HepG2 (cell line): ENCODE data around the gene RUNDC1. TPM values are rescaled to one million over a fixed set of nuclear protein-coding genes. Genes with fewer than 3 reads are reported as not detected.

Experiments used
- AKNA ChIP-seq: sonication (generic); formaldehyde crosslinking; IDR thresholded peaks from 2 replicates; pipeline ENCODE4 v1.4.0; 2020; ENCODE audit warnings: missing genetic modification reagents, borderline replicate concordance
- ELF4 ChIP-seq: sonication (generic); formaldehyde crosslinking; IDR thresholded peaks from 2 replicates; pipeline ENCODE4 v1.5.0; 2020; ENCODE audit warnings: missing genetic modification reagents, mild to moderate bottlenecking, moderate library complexity, borderline replicate concordance
- IKZF1 ChIP-seq: fragments of 450-650 bp; IDR thresholded peaks from 2 replicates; pipeline ENCODE4 v1.7.1; 2016
- KDM1A ChIP-seq: IDR thresholded peaks from 2 replicates; pipeline ENCODE4 v1.6.1; 2016; ENCODE audit warnings: missing compliant biosample characterization
- NR3C1 ChIP-seq: sonication (generic); formaldehyde crosslinking; IDR thresholded peaks from 2 replicates; pipeline ENCODE4 v1.4.0; 2020; ENCODE audit warnings: missing genetic modification reagents
- PHF8 ChIP-seq: sonication (generic); formaldehyde crosslinking; IDR thresholded peaks from 2 replicates; pipeline ENCODE4 v1.5.0; 2020; ENCODE audit warnings: missing genetic modification reagents
- PTBP1 ChIP-seq: fragments of 200-400 bp; formaldehyde crosslinking; IDR thresholded peaks from 2 replicates; pipeline ENCODE4 v1.6.1; 2018; ENCODE audit warnings: low read length, low read depth; ENCODE audit not compliant: poor library complexity, severe bottlenecking
- SMARCE1 ChIP-seq: fragments of 450-650 bp; IDR thresholded peaks from 2 replicates; pipeline ENCODE4 v1.6.1; 2017; ENCODE audit warnings: borderline replicate concordance
- SNAPC4 ChIP-seq: sonication (generic); formaldehyde crosslinking; IDR thresholded peaks from 2 replicates; pipeline ENCODE4 v1.4.0; 2020; ENCODE audit warnings: mild to moderate bottlenecking, missing genetic modification reagents
- SP2 ChIP-seq: sonication (generic); formaldehyde crosslinking; IDR thresholded peaks from 2 replicates; pipeline ENCODE4 v1.5.1; 2020; ENCODE audit warnings: mild to moderate bottlenecking, missing genetic modification reagents
- ZNF646 ChIP-seq: sonication (generic); formaldehyde crosslinking; IDR thresholded peaks from 2 replicates; pipeline ENCODE4 v1.9.0; 2021; ENCODE audit warnings: mild to moderate bottlenecking, missing genetic modification reagents
- ZNF891 ChIP-seq: sonication (generic); formaldehyde crosslinking; IDR thresholded peaks from 2 replicates; pipeline ENCODE4 v1.5.0; 2020; ENCODE audit warnings: mild to moderate bottlenecking, missing genetic modification reagents
- polyA plus RNA-seq, 8 experiments: library from polyadenylated mRNA; depleted of rRNA in 3 of 8; stranded (reverse) in 7 of 8; unstranded in 1 of 8; fragments of >200 nt; fragmentation: Illumina TruSeq in 4 of 8; extraction: Trizol in 4 of 8; gene quantifications; 2 replicates each; pipeline versions ENCODE4 v1.2.1 to v1.2.3, GENCODE V29; 2011 to 2016; ENCODE audit warnings: low read depth in 4 of 8, missing spikeins in 1 of 8, mixed read lengths in 1 of 8; ENCODE audit not compliant: insufficient read depth in 1 of 8
- total RNA-seq, 5 experiments: library from RNA; depleted of rRNA; stranded (reverse); fragments of >200 nt; fragmentation: Illumina TruSeq; extraction: Trizol; gene quantifications; 2 replicates each; pipeline ENCODE4 v1.2.3, GENCODE V29; 2016; ENCODE audit warnings: low read depth in 1 of 5

The RUNDC1 gene
- total and polyA plus RNA-seq, 2 of the 13 experiments (the other 11 are each of a cell fraction or from before 2014, with no cell fraction given): 10.3 to 11.4 TPM

GRCh38 chr17:43006639-43007551 is 26.5 kb downstream of the RUNDC1 start, which contains the start of gene IFI35 (continued):
- TF ChIP-seq AKNA (CRISPR knock-in tag) (no peak), NR3C1 (CRISPR knock-in tag) (no peak), SNAPC4 (CRISPR knock-in tag) (peak; percentile 91), SP2 (CRISPR knock-in tag) (no peak; the same call in 1 of the 2 replicates), PTBP1 (no peak), KDM1A (CRISPR knock-in tag) (peak; percentile 64; the same call in 1 of the 2 replicates), SMARCE1 (no peak), PHF8 (CRISPR knock-in tag) (peak; percentile 60), ELF4 (CRISPR knock-in tag) (no peak), ZNF891 (CRISPR knock-in tag) (peak; percentile 50; the same call in 1 of the 2 replicates), IKZF1 (no peak), ZNF646 (CRISPR knock-in tag) (no peak; the same call in 1 of the 2 replicates)
